HL-60/S4 (cell line): ENCODE data around the gene CDH11.

ENCODE experiments used
- in situ Hi-C: fragments of 300-500 bp; cut with MboI; formaldehyde crosslinking; loops from 2 replicates; pipeline ENCODE4 v1.14.3; 2022; ENCODE audit warnings: low sequenced_read_pairs

Gene CDH11

DNA sequence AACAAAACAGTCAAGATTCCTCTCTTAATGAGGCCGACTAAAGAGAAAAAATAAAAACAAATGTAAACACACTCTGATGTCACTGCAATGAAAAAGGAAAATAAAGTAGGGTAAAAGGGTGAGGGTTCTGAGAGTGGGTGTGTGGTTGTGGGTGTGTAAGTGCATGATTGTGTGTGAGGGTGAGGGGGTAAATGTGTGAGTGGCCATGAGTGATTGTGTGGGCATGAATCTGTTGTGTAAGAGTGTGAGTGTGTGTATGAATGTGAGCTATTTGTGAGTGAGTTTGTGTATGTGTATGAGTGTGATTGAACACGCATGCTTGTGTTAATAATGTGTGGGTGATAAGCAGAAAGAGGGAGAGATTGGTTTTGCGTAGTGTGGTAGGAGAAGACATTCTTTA is 132.8 kb downstream of the CDH11 start:
- in situ Hi-C loops: no loop called here

DNA sequence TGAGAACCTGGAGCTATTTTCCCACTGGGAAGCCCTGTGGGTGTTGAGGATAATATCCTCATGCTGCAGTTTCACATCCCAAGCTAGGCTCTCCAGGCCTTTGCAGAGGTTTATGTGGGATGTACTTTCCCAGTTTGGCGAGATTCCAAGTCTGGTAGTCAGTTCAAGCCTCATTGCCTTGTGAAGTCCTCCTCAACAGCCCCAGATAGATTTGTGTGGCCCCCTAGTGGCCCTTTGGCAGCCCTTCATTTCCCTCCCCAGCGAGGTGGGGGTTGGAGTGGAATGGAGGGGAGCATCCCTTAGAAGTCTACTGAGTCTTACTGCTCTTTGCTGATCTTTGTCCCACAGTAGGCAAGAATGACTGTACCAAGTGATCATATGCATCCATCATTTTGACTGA is 137.9 kb downstream of the CDH11 start:
- in situ Hi-C loops: no loop called here

DNA sequence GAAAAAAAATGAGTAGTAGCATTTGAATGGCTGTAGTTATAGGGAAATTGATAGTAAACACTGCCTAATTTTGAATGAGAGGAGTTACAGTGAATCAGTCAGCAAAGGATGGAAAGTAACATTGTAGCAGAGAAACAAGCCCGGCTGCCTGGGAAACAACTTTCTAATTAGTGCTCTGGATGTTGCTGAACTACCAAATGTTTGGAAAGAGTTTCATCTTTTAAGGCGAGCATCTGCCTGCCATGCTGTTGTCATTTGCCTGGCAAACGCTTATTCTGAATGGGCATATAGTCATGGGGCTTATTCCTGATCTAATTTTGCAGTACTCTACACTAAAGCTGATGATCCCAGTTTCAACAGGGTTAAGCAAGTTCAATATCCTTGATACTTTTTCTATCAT is 138.6 kb downstream of the CDH11 start:
- in situ Hi-C loops: no loop called here

DNA sequence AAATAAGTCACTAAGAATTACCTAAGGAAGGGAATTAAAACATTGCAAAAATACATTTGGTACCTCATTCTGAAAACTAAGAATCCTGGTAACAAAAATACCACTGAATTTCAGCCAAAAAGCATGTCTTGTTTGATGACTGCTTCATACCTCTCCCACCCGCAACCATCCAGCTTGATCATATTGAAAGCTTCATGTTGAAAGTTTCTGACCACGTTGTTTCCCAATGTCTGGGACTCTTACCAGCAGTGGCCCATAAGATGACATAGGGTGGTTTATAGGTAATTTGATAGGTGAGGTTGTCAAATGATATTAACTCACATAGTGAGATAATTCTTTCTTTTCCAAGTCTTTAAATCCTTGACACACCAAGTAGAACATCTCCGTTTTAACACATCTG is 139.3 kb downstream of the CDH11 start:
- in situ Hi-C loops: no loop called here

DNA sequence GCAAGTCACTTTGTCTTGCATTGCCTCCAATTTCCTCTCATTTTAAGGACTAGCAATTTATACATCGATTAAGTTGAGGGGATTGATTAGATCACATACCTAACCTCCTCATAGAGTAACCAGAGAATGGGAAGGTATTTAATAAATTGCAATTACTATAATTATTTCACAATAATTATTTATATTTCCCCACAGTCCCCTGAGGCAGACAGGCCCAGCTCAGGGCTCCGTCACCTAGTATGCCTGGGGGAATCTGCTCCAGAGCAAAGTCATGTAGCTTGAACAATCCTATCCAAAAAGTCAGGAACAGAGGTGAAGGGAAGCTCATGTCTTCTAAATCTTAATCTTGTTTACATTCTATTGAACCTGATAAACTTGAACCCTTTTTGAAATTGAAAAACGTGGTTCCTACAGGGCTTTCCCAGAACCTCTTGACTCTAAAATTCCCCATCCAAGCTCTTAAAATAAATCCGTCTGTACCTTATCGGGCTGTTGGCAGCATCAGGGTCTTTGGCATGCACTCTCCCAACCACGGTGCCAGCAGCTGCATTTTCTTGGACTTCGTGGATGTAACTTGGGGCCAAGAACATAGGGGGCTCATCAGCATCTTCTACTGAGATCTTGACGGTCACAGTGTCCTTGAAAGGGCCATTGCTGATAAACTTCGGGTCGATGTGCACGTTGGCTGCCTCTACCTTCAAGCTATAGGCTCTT is 140.1 kb downstream of the CDH11 start:
- in situ Hi-C loops: no loop called here

DNA sequence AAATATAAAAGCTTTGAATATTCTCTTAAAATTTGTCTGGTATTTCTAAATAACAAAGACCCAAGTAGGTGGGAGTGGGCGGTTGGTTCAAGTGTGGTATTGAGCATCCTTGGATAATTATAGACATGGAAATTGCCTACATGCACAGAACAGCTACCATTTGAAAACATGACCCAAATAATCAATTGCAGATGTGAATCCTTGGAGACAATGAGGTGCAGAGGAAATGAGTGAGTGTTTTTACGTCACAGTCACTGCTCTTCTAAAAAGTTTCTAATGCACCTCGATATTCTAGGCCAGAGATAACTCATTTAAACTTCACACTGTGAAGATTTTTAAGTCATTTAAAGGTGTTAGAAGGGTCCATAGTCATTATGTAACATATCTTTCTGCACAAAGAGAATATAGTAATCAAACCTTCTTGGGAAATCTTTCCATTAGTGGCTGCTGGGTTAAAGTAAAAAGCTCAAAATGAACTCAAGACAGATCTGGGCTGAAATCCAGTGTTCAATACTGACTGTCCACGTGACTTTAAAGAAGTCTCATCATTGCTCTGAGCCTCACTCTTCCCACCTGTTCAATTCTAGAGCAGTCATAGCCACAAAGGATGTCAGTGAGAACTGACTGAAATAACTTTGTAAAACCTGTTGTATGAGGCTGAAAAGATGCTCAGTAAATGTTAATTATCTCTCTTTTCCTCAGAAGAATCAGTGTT is 144.5 kb downstream of the CDH11 start:
- in situ Hi-C loops: no loop called here

DNA sequence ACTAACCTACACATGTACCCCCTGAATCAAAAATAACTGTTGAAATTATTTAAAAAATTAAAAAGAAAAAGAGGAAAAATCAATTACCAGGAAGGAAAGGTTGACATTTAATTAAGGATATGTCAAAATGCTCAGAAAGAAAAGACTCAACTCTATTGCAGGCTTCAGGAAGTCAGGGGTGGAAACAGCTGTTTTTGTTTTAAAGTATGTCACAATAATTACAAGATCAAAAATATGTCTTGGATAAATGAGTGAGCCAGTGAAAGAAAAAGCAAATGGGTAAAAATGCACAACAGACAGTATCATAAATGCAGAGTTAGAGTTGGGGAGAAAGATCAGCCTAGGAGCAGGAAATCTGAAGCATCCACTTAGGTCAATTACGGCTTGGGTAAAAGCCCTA is 146.0 kb downstream of the CDH11 start:
- in situ Hi-C loops: no loop called here

DNA sequence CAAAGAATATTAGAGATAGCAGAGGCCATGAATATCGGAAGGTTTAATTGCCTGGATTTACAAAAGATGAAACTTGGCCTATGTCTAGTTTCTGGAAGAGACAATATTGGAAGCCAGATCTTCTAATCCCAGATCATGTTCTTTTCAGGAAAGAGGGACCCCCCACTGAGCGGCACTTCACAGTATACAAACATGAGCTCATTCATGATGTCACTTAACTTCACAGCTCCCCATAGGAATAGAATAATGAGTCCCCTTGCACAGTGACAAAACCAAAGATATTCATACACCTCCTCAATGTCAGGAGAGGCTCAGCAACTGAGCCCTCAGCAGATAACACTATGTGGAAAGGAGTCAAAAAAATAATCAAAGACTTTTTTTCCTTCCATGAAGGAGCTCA is 147.5 kb downstream of the CDH11 start:
- in situ Hi-C loops: no loop called here

DNA sequence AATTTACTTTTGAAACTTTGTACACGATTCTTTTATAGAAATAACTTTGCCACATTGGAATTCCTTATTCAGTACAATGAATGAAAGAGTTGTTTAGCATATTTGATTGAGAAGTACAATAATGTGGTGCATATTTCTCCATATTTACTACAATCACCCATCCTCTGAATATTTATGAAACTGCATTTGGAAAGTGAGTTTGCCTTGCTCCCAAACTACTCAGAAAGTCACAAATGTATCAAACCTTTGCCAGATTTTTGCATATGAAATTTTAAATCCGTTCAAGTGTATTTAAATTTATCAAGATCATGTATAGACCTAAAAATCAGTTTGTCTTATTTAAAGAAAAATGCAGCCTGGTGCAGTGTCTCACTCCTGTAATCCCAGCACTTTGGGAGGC is 148.7 kb downstream of the CDH11 start:
- in situ Hi-C loops: no loop called here

DNA sequence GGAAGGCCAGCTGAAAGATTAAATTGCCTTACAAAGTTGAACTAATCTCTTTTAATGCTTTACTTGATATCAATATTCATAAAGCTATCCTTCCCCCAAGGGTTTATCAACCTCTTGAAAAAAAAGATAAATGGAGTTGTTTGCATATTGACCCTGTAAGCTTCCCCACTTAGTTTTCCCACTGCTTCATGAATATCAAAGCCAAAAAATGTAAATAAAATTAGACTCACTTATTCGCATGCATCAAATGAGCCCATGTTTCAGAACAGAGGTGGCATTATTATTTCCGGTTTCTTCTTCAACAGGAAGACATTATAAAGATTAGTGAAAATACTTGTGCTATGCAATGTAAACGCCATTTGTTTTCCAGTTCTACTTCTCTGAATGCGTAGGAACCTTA is 150.7 kb downstream of the CDH11 start:
- in situ Hi-C loops: no loop called here

DNA sequence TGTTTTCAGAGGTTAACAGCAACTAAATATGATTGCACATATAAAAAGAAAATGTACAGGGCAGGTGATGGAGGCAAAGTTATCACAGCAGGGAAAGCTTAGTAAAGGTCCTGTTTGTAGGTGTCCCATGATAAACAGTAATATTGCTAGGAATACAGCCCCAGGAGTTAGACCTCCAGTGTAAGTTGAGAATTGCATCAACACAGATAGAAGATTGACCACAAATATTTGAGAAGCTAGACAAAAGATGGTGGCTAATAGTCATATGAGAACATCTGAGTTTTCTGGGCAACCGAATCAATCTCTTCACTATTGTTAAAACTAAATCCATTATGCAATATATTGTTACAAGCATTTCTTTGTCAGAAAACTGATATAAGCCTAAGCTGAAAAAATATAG is 152.6 kb downstream of the CDH11 start:
- in situ Hi-C loops: no loop called here

DNA sequence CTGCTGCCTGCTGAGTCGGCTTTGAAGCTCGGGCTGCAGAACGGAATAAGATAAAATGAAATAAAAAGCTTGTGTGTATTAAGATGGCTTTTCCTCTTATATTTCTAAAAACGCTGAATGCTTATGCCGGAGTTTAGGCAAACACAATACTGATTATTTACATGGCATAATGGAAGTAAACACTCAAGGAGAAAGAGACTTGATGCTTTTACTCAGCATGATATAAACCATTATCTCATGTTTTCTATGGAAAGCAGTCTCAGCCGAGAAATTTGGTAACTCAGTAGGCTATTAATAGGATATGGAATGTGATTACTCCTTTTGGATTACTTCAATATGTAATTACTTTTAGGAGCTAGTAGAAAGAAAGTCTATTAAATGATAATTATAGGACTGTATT is 153.3 kb downstream of the CDH11 start:
- in situ Hi-C loops: no loop called here

DNA sequence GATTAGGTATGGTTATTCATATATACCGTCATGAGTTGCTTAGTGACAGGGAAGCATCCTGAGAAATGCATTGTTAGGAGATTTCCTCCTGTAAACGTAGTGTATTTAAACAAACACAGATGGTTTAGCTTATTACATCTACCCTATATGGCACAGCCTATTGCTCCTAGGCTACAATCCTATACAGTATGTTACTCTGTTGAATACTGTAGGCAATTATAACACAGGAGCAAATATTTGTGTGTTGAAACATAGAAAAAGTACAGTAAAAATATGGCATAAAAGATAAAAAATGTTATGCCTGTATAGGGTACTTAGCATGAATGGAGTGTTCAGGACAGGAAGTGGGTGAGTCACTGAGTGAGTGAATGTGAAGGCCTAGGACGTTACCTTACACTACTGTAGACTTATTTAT is 157.7 kb downstream of the CDH11 start:
- in situ Hi-C loops: no loop called here

DNA sequence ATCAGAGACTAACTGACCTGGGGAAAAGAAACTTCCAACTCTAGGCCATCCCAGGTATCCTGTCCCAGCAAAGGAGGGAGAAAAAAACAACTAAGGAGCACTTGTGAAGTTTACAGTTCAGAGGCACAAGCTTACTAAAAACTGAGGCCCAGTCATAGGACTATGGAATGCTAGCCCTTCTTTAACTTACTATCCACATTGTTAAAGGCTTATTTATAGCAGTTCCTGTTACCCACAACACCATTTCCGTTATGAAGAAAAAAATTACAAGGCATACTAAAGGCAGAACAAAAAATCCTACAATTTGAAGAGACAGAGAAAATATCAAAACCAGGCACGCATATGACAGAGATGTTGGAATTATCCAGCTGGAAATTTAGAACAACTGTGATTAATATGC is 159.1 kb downstream of the CDH11 start:
- in situ Hi-C loops: no loop called here

DNA sequence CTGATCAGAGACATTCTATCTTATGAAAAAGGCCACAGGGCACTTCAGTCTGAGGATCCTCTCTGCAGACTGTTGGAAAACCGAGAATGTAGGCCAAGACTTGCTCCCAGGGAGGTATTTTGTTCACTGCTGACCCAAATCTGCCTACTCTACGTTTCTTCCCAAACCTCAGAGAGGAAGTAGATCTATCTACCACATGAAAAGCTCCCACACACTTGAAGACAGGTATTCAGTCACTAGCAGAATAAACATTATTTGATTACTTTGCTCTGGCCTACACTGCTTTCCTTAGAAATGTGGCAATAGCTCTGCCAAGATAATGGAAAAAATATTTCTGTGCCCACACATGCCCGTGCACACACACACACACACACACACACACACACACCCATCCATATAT is 164.6 kb downstream of the CDH11 start:
- in situ Hi-C loops: no loop called here

DNA sequence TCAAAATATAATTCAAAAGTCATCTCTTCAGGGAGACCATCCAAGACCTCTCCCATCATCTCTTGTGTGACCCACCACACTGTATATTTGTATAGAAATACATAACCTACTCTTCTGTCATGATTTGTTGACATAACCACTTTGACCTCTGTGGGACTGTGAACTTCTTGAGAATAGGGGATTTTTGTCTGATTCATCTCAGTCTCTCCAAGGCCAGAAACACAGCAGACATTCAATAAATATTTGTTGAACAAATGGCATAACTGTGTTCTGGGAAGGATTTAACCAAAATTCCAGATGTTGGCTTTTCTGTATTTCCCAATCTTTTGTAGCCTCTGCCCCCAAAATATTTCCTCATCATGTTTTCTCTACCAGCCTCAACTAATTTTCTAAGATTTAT is 169.7 kb downstream of the CDH11 start:
- in situ Hi-C loops: no loop called here

DNA sequence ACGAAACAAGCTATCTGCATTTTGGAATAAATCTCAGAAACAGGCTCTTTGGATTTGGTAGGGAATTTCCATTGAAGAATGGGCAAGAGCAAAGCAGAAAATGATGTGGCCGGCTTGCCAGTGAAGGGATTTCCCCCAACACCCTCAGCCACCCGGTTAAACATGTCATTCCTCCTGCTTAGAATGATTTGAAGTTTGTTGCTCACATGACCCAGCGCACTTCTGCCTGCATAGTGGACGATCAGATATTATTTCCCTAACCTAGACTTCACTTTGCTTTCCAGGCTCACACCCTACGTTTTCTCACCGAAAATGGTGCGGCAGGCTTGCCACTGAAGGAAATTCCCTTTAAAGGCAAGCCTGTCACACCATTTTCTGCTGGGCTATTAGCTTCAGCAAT is 170.7 kb downstream of the CDH11 start:
- in situ Hi-C loops: no loop called here

DNA sequence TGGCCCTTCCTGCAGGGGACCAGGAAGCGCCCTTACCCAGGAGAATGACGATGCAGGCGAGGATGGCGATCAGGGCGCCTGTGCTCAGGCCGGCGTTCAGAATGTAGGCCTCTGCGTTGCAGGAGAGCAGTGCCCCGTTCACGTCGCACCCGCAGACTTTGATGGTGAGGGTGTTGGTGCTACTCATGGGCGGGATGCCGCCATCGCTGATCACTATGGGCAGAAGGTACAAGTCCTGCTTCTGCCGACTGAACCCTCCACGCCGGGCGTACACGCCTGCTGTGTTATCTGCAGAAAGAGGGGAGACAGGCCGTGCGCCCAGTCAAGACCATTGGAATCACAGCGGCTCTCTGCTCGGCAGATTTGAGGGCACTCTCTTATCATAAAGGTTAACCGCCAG is 171.1 kb downstream of the CDH11 start:
- in situ Hi-C loops: no loop called here

DNA sequence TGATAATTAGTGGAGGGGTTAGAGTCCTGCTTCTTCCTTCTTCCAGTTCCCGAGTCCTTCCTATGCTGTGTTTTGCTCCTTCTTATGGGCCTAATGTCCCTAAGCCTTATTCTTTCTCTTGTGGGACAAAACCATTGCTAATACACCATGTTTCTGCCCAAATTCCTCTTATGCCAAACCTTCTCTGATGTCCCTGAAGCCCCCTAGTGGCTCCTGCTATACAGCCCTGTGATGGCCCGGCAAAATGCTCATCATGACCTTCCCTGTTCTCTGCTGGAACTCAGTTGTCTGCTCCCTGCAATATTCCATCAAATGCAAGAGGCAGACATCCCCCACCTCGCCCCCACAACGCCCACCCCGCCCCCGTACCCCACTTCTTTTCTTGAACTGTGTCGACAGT is 171.6 kb downstream of the CDH11 start:
- in situ Hi-C loops: no loop called here

DNA sequence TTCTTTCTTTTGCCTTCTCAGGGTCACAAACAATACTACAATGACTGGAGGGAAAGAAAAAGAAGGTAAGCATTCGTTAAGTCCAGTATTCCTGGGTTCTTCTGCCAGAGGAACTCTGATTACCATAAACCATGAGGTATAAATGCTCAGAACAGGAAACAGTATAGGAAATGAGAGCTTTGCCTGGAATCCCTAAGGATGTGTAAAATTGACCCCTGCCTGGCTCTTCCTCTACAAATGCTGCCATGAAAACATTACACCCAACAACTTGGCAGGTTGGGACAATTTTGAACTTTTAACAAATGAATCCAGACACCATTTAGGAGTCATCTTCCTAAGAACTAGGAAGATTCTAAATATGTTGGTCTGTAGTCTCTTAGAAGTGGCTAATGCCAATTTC is 173.8 kb downstream of the CDH11 start:
- in situ Hi-C loops: no loop called here

DNA sequence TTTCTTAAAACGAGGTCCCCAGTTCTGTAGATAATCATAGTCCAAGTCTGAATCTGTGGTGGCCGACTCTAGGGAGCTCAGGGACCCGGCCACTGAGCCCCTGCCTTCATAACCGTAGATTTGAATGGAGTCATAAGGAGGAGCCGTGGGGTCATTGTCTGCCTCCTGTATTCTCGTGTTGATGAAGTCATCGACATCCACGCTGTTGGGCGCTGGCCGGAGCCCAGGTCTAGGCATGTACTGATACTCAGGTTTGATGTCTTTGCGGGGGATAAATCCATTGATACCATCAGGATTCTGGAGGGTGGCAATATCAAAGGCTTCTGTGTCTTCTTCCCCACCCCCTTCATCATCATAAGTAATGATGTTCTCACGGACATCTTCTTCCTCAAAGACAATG is 174.2 kb downstream of the CDH11 start:
- in situ Hi-C loops: no loop called here

DNA sequence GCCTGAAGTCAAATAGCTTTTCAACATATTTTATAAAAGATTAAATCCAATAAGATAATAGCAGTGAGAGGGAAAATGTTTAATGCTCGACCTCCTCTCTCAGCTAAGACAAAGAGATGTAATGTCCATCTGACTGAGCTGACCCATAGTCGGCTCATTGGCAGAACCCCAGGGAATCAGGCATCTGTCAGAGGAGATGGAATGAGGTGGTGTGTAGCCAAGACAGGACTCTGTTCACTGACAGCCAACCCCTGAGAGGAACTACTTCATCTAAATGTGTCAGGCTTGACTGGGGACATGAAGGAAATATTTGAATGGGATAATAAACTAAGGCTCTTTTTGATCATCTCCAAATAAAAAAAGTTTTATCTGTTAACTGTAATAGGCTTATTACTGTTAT is 188.0 kb downstream of the CDH11 start:
- in situ Hi-C loops: no loop called here

DNA sequence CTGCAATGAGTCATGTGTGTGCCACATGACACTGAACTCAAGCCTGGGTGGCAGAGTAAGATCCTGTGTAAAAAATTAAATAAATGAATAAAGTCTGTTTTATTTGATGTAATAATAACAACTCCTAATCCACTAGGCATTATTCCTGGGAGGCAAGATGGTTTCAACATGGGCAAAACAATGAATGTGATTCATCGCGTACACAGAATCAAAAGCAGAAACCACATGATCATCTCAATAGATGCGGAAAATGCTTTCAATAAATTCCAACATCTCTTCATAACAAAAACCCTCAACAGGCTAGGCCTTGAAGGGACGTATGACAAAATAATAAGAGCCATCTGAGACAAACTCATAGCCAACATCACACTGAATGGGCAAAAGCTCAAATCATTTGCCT is 195.4 kb downstream of the CDH11 start:
- in situ Hi-C loops: no loop called here
